C4-2B (cell line): ENCODE data around the gene CST4.

Experiments
- ZFX ChIP-seq: fragments of 450-650 bp; IDR thresholded peaks from 2 replicates; pipeline ENCODE4 v1.6.1; 2017
- TF ChIP-seq, protein P1 (sequence below): fragments of 450-650 bp; conservative IDR thresholded peaks from 2 replicates; pipeline ENCODE4 v1.5.1; 2017; ENCODE audit warnings: mild to moderate bottlenecking

DNA sequence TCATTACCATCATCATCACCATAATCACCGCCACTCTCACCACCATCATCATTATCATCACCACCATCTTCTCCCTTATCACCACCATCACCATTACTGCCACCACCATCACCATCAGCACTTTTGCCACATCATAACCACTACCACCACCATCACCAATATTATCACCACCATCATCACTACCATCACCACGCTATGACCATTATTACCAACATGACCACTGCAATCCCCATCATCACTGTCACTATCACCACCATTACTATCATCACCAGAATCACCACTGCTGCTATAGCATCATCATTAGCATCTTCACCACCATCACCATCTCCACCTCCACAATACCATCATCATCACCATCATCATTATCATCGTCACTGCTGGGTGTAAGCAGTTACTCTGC is 36.3 kb upstream of the CST4 start:
- TF ChIP-seq, protein P1, sequence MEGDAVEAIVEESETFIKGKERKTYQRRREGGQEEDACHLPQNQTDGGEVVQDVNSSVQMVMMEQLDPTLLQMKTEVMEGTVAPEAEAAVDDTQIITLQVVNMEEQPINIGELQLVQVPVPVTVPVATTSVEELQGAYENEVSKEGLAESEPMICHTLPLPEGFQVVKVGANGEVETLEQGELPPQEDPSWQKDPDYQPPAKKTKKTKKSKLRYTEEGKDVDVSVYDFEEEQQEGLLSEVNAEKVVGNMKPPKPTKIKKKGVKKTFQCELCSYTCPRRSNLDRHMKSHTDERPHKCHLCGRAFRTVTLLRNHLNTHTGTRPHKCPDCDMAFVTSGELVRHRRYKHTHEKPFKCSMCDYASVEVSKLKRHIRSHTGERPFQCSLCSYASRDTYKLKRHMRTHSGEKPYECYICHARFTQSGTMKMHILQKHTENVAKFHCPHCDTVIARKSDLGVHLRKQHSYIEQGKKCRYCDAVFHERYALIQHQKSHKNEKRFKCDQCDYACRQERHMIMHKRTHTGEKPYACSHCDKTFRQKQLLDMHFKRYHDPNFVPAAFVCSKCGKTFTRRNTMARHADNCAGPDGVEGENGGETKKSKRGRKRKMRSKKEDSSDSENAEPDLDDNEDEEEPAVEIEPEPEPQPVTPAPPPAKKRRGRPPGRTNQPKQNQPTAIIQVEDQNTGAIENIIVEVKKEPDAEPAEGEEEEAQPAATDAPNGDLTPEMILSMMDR: no peak
- no peak for TF ChIP-seq ZFX
